HG03159 (cell line): Measurements from ENCODE around the gene CSRP2.

Experiments used
- ATAC-seq: cut with Tn5 transposase; IDR thresholded peaks from one replicate; pipeline ENCODE4 v1.9.1; 2021; ENCODE audit warnings: mild to moderate bottlenecking, moderate library complexity; ENCODE audit not compliant: unreplicated experiment

The CSRP2 gene

GRCh38 chr12:76863837-76864236 lies 15.0 kb downstream of the CSRP2 start:
- no peak for ATAC-seq

- ATAC-seq = no peak
Measured at GRCh38 chr12:76863005-76863670, 15.7 kb downstream of the CSRP2 start.

GRCh38 chr12:76860256-76860655 lies 18.6 kb downstream of the CSRP2 start:
- no peak for ATAC-seq

GRCh38 chr12:76859611-76860010 lies 19.2 kb downstream of the CSRP2 start:
- no peak for ATAC-seq

GRCh38 chr12:76856018-76856644 lies 22.7 kb downstream of the CSRP2 start:
- no peak for ATAC-seq

- no peak for ATAC-seq
Measured at GRCh38 chr12:76855271-76855670, 23.5 kb downstream of the CSRP2 start.

GRCh38 chr12:76852106-76852505 lies 26.7 kb downstream of the CSRP2 start:
- no peak for ATAC-seq

- no peak for ATAC-seq
Measured at GRCh38 chr12:76848132-76848531, 30.7 kb downstream of the CSRP2 start.

- ATAC-seq = no peak
Measured at GRCh38 chr12:76847260-76847659, 31.6 kb downstream of the CSRP2 start.

GRCh38 chr12:76836633-76837032 lies 42.2 kb downstream of the CSRP2 start:
- no peak for ATAC-seq

GRCh38 chr12:76830436-76830835 lies 48.4 kb downstream of the CSRP2 start:
- no peak for ATAC-seq

GRCh38 chr12:76820888-76821482 lies 57.8 kb downstream of the CSRP2 start:
- ATAC-seq = no peak

GRCh38 chr12:76813972-76814371 lies 64.8 kb downstream of the CSRP2 start:
- no peak for ATAC-seq

- no peak for ATAC-seq
Measured at GRCh38 chr12:76813265-76813664, 65.6 kb downstream of the CSRP2 start.

- ATAC-seq = no peak
Measured at GRCh38 chr12:76811976-76812375, 66.8 kb downstream of the CSRP2 start.

- ATAC-seq = no peak
Measured at GRCh38 chr12:76810671-76811419, 68.0 kb downstream of the CSRP2 start.
